HG02642 (cell line): Measurements from ENCODE around the gene RASGRP2.

Experiments used
- ATAC-seq: cut with Tn5 transposase; IDR thresholded peaks from one replicate; pipeline ENCODE4 v1.9.1; 2021; ENCODE audit warnings: mild to moderate bottlenecking; ENCODE audit not compliant: unreplicated experiment, poor library complexity

RASGRP2 gene

GRCh38 chr11:64772303-64773018 lies 28.5 kb upstream of the RASGRP2 start:
- no peak for ATAC-seq

- peak; percentile 51 for ATAC-seq
Observed at GRCh38 chr11:64771861-64772260, 27.9 kb upstream of the RASGRP2 start.

GRCh38 chr11:64770120-64770519 lies 26.2 kb upstream of the RASGRP2 start:
- no peak for ATAC-seq

DNA sequence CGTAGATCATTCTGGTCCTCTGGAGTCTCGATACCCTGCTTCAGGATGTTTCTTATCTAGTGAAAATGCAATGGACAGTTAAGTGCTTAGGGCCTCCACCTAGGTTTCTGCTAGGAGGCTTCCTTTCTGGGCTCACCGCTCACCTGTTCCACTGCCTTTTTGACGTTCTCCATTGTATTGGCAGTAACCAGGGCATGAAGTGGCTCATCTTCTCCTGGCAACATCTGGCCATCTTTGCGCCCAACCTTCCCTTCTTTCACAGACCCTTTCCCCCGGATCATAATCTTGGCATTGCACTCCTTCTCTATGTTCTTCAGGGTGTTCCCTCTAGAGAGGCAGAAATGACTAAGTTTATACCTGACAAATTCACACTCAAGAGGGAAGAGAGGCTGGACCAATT lies 25.3 kb upstream of the RASGRP2 start:
- no peak for ATAC-seq

- no peak for ATAC-seq
Observed at GRCh38 chr11:64768300-64768694, 24.4 kb upstream of the RASGRP2 start.

GRCh38 chr11:64767344-64768299 lies 23.7 kb upstream of the RASGRP2 start:
- no peak for ATAC-seq

- no peak for ATAC-seq
Observed at GRCh38 chr11:64766881-64767280, 22.9 kb upstream of the RASGRP2 start.

DNA sequence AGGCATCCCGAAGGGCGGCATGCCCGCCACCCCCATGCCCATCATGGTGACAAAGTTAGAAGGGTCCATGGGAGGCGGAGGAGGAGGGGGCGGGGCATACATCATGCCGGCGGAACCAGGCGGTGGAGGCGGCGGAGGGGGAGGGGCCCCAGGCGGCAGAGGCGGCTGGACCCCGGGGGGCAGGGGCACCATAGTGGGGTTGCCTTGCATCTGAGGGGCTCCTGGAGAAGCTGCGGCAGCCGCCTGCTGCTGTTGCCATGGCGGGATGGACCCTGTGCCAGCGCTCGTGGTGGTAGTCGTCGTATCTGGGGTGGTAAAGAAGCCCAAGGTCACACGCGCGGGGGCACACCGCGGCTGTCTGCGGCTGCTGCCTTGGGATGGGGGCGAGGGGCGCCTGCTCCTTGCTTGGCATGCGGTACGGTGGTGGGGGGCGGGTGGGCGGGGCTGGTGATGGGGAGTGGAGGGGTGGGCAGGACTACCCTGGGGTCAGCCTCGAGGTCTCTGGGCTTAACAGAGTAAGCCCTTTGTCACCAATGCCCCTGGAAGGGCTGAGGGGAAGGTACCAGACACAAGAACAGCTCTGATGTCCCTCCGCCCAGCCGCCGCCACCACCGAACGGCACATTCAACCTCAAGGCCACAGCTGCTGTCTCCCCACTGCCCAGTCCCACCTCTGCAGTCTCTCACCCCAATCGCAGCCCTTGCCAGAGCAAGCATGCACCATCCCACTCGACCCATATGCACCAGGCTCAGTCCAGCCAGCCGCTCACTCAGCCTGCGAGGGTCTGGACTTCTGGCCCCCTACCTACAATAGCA lies 22.1 kb upstream of the RASGRP2 start:
- ATAC-seq, result no peak

DNA sequence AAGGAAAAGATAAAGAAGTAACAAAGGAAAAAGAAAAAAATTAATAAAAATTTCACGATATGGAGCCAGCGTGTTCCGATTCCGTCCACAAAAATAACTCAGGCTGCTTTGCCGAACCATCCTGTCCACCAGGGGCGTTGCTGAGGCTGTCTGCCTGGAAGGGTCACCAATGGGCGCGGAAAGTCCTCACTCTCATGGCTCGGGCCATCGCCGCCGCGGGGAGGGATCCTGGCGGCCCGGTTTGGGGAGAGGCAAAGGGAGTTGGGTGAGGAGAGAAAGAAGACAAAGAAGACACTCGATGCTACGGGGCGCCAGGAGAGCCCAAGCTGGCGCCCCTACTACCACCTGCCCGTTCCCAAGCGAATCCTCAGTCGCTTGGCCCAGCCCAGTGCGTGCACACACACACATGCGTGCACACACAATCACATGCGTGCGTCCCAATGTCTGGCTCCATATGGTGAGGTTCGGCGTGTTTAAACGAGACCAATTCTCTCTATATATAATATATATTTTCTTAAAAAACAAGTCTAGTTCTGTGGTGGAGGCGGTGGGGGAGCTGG lies 21.4 kb upstream of the RASGRP2 start:
- ATAC-seq, result no peak

DNA sequence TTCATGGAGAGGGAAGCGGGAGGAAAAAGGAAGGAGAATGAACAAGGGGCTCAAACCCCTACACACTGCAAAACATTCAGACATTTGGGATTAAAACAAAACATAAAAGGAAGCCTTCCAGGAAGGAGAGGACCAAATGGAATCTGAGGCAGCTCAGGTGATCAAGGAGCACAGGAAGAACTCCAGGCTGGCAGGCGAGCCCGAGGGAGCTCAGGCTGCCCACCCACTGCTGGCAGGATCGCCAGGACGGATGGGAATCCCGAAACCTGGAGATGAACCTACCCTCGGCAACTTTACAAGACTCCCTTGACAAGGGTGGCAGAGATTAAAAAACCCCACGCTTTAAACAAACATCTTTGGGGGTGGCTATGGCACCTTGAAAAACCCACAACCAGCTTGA lies 20.8 kb upstream of the RASGRP2 start:
- ATAC-seq, result no peak

- no peak for ATAC-seq
Observed at GRCh38 chr11:64764040-64764611, 20.2 kb upstream of the RASGRP2 start.

- ATAC-seq, result no peak
Observed at GRCh38 chr11:64763526-64764039, 19.6 kb upstream of the RASGRP2 start.

- no peak for ATAC-seq
Observed at GRCh38 chr11:64762674-64763525, 19.0 kb upstream of the RASGRP2 start.

- no peak for ATAC-seq
Observed at GRCh38 chr11:64762277-64762673, 18.3 kb upstream of the RASGRP2 start.

GRCh38 chr11:64760759-64761420 lies 16.9 kb upstream of the RASGRP2 start:
- ATAC-seq, result no peak

DNA sequence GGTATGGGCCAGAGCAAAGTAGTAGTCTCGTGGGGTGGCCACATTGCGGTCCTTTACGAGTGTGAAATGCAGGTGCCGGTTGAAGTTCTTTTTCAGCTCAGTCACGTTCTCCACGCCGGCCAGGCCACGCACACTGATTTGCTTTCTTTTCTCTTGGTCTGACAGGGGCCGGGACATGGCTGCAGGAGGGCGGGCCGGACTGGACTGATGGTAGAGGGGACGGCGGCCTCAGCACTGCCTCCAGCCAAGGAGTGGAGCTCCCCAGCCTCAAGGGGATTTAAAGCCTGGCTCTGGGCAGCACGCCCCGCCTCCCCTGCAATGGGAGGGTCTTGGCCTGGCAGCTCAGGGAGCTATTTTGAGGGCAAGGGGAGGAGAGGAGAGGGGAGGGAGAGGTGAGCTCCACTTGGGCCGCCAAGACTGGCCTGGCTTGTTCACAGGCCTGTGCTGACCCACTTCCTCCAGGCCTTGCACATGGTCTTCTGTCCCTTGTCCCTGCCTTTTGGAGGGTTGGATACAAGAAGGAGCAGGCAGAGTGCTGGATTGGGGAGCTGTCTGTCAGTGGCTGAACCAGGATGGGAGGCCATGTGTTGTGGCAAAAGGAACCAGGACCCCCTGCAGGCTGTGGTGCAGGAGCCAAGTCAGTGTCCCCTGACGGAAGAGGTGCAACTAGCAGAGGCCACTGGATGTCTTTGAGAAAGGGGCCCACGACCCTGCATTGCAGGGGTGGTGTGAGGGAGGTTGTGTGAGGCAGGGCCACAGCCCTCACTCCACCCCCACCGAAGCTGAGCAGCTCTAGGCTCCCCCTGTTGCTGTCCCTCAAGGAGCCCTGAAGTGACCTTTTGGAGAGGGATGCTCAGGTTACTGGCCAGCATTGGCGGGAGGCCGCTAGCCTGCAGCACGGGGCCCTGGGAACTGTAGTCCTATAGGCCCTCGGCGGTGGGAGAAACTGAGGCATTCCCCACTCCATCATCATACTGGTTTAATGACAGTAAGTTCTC lies 16.1 kb upstream of the RASGRP2 start, which contains the start of gene PYGM:
TSS of gene PYGM (minus strand) at position 253 of the 998 bp plus-strand sequence. CDS start at position 177, 76 bp downstream.
- no peak for ATAC-seq

- ATAC-seq, result no peak
Observed at GRCh38 chr11:64759131-64759721, 15.3 kb upstream of the RASGRP2 start.
